Gastrocnemius medialis (tissue), 4 donors: Measurements from ENCODE around the gene CXXC5. TPM values are rescaled to one million over a fixed set of nuclear protein-coding genes. Genes with fewer than 3 reads are reported as not detected.
A peak's percentile ranks its signal among the peaks of the same experiment; 100 is the strongest.

Experiments
- ATAC-seq, 2 donors: fragments of 150-250 bp; one replicate each; pipeline ENCODE4 v1.9.1; 2016
- DNase-seq, 2 donors: peaks; one replicate each; pipeline ENCODE4 v3.0.0-alpha.2; 2019
- H3K27ac ChIP-seq, 4 donors: fragments of 200-600 bp; sonication (generic); 1 replicate in 1 of 4; 2 replicates in 3 of 4; pipeline ENCODE4 v1.5.1; 2016 to 2018; ENCODE audit warnings: mild to moderate bottlenecking in 2 of 4, moderate library complexity in 1 of 4
- H3K27me3 ChIP-seq, 3 donors: fragments of 200-600 bp; sonication (generic) in 2 of 3; 1 replicate in 1 of 3; 2 replicates in 2 of 3; pipeline versions ENCODE4 v1.5.1 to v1.6.0; 2016 to 2019; ENCODE audit warnings: mild to moderate bottlenecking in 1 of 3, moderate library complexity in 1 of 3
- H3K36me3 ChIP-seq, 2 donors: fragments of 200-600 bp; sonication (generic) in 1 of 2; one replicate each; pipeline ENCODE4 v1.5.1; 2017 to 2018
- H3K4me1 ChIP-seq, 2 donors: fragments of 200-600 bp; sonication (generic) in 1 of 2; one replicate each; pipeline ENCODE4 v1.5.1; 2016 to 2017; ENCODE audit warnings: mild to moderate bottlenecking in 2 of 2
- H3K4me3 ChIP-seq, 4 donors: fragments of 200-600 bp; sonication (generic) in 3 of 4; 1 replicate in 1 of 4; 2 replicates in 3 of 4; pipeline ENCODE4 v1.5.1; 2016 to 2019; ENCODE audit warnings: mild to moderate bottlenecking in 2 of 4
- H3K9me3 ChIP-seq, 3 donors: fragments of 200-600 bp; sonication (generic) in 2 of 3; 1 replicate in 1 of 3; 2 replicates in 2 of 3; pipeline ENCODE4 v1.5.1; 2016 to 2019
- CTCF ChIP-seq, 5 experiments: fragments of 450-650 bp in 3 of 5; fragments of 200-600 bp in 2 of 5; sonication (generic) in 2 of 5; IDR thresholded peaks in 4 of 5; conservative IDR thresholded peaks in 1 of 5; 1 replicate in 4 of 5; 2 replicates in 1 of 5; pipeline ENCODE4 v1.5.1; 2016 to 2019; ENCODE audit warnings: antibody characterized with exemption in 5 of 5, mild to moderate bottlenecking in 3 of 5, moderate library complexity in 3 of 5
- POLR2A ChIP-seq, 2 donors: fragments of 450-650 bp; IDR thresholded peaks; one replicate each; pipeline ENCODE4 v1.6.1; 2017; ENCODE audit warnings: antibody characterized with exemption in 2 of 2, mild to moderate bottlenecking in 2 of 2, moderate library complexity in 2 of 2
- in situ Hi-C, 4 donors: fragments of 200-750 bp; cut with MboI; loops; one replicate each; pipeline versions ENCODE4 v1.15.0 to v1.8.0; 2017; ENCODE audit warnings: low sequenced_read_pairs in 4 of 4
- intact Hi-C: fragments of 100-400 bp; cut with DNase I; formaldehyde crosslinking; loops from one replicate; pipeline ENCODE4 v1.15.1; 2023; ENCODE audit warnings: low total_unique reads
- total RNA-seq, 4 donors: library from RNA; depleted of rRNA; stranded (reverse); fragments of >200 nt; gene quantifications; one replicate each; pipeline versions ENCODE4 v1.1.0 to v1.2.3, GENCODE V29; 2016

Gene CXXC5
- total RNA-seq, 4 donors from 2014 or later: 38.5 to 83.8 (median 60.9) TPM

- Histone ChIP-seq H3K9me3 (no peaks in the 10 kb centered on the region), H3K4me3 (peak overlapping the region; percentile 38 to 60 (median 50)), H3K36me3 (no peaks in the 10 kb centered on the region), H3K27me3 (peaks cover 0 to 17% (median 4%) of the 10 kb centered on the region in 3 donors), H3K4me1 (peaks cover 8 to 25% of the 10 kb centered on the region in 2 donors), H3K27ac (peak overlapping the region; percentile 44 to 65 (median 54))
- DNase-seq (no peak), ATAC-seq (no peak)
- in situ Hi-C loops: loop anchor here in 2 of 4 donors (5.0 to 10.0 kb wide), 2 partner anchors 53 to 55 kb away; no protein-coding TSS in a partner anchor
- intact Hi-C loops: no loop called here
- TF ChIP-seq POLR2A (IDR thresholded peaks at IDR 0.05) (peak in 1 of 2 donors; percentile 1), CTCF (IDR thresholded peaks at IDR 0.05 in 4 of 5, conservative IDR thresholded peaks at IDR 0.05 in 1 of 5) (no peak)
Observed at GRCh38 chr5:139709582-139710318, 61.6 kb downstream of the CXXC5 start.

- Histone ChIP-seq H3K27me3 (peaks cover 0 to 17% (median 4%) of the 10 kb centered on the region in 3 donors), H3K9me3 (no peaks in the 10 kb centered on the region), H3K4me3 (peak overlapping the region; percentile 53 to 61 (median 60)), H3K27ac (peak overlapping the region in 2 of 4 donors; percentile 53 to 65), H3K4me1 (peaks cover 8 to 25% of the 10 kb centered on the region in 2 donors), H3K36me3 (no peaks in the 10 kb centered on the region)
- intact Hi-C loops (no loop called here), in situ Hi-C loops (no loop called here)
- TF ChIP-seq CTCF (IDR thresholded peaks at IDR 0.05 in 4 of 5, conservative IDR thresholded peaks at IDR 0.05 in 1 of 5) (no peak), POLR2A (IDR thresholded peaks at IDR 0.05) (no peak)
- peak; percentile 20 to 21 for ATAC-seq
- no peak for DNase-seq
Observed at GRCh38 chr5:139710319-139711066, 62.3 kb downstream of the CXXC5 start.

- Histone ChIP-seq H3K27me3 (peaks cover 0 to 17% (median 4%) of the 10 kb centered on the region in 3 donors), H3K4me1 (peaks cover 8 to 25% of the 10 kb centered on the region in 2 donors), H3K9me3 (no peaks in the 10 kb centered on the region), H3K4me3 (peak overlapping the region; percentile 53 to 61 (median 60)), H3K36me3 (no peaks in the 10 kb centered on the region), H3K27ac (no peak overlapping the region)
- DNase-seq (no peak), ATAC-seq (peak in 1 of 2 donors; percentile 19)
- intact Hi-C loops: no loop called here
- no peak for TF ChIP-seq POLR2A (IDR thresholded peaks at IDR 0.05)
- TF ChIP-seq CTCF (IDR thresholded peaks at IDR 0.05 in 4 of 5, conservative IDR thresholded peaks at IDR 0.05 in 1 of 5): no peak
- in situ Hi-C loops: no loop called here
Observed at GRCh38 chr5:139711067-139711905, 63.1 kb downstream of the CXXC5 start.

GRCh38 chr5:139711906-139712224 is 63.7 kb downstream of the CXXC5 start:
- TF ChIP-seq CTCF (IDR thresholded peaks at IDR 0.05 in 4 of 5, conservative IDR thresholded peaks at IDR 0.05 in 1 of 5): no peak
- no peak for TF ChIP-seq POLR2A (IDR thresholded peaks at IDR 0.05)
- intact Hi-C loops (no loop called here), in situ Hi-C loops (no loop called here)
- Histone ChIP-seq H3K27me3 (peaks cover 0 to 17% (median 4%) of the 10 kb centered on the region in 3 donors), H3K4me1 (peaks cover 8 to 25% of the 10 kb centered on the region in 2 donors), H3K9me3 (no peaks in the 10 kb centered on the region), H3K36me3 (no peaks in the 10 kb centered on the region), H3K27ac (no peak overlapping the region), H3K4me3 (peak overlapping the region in 1 of 4 donors; percentile 60)
- no peak for ATAC-seq
- no peak for DNase-seq
